ENCODE results near the gene TH. TPM values are rescaled to one million over a fixed set of nuclear protein-coding genes. Genes with fewer than 3 reads are reported as not detected.
"Not testable (repeated sequence)": the region's sequence is repeated elsewhere in the genome, so short reads cannot be mapped to it uniquely, and the experiment has no call there.

The TH gene
- total RNA-seq, 1 donor from 2014 or later = not detected

DNA sequence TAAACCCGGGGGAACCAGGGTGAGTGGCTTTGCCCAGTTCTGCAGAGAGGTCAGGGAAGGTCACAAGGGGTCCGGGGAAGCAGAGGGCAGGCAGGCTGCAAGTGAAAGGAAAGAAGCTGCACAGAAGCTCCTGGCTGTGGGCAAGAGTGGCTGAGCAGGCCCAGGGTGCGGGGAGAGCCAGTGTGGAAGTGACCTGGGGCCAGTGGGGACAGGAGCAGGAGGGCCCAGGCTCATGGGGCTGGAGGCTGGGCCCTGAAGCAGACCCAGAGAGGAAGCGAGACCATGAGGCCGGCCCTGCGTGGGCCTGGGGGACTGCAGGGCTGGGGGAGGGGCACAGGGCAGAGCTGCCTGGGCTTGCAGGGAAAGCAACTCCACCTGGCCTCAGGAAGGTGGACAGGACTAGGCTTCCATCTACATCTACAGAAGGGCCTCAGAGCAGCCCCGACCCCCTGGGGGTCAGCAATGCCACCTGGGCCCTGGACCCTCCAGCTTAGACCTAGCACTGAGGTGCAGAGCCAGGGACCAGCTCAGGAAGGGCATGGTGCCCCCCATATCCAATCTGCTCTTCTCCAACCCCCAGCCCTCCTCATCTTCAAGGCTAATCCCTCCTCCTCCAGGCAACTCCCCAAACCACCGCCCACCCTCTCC, 44.0 kb downstream of the TH start:
- H3K9me3 ChIP-seq (replicated peaks) = no peaks in the 10 kb centered on the region
- no peak for DNase-seq
- peaks cover 36% of the 10 kb centered on the region for H3K27me3 ChIP-seq (ENCODE audit: low read depth)

DNA sequence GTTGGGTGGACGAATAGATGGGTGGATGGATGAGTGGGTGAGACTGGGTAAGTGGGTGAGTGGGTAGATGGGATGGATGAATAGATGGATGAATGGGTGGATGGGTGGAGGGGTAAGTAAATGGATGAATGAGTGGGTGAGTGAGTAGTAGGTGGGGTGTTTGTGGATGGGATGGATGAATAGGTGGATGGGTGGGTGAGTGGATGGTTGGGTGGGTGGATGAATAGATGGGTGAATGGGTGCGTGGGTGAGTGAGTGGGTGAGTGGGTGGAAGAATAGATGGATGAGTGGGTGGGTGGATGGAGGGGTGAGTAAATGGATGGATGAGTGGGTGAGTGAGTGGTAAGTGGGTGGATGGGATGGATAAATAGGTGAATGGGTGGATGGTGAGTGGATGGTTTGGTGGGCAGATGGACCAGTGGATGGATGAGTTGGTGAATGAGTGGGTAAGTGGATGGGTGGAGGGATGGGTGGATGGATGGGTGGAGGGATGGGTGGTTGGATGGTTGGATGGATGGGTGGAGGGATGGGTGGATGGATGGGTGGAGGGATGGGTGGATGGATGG, 45.0 kb downstream of the TH start:
- H3K4me3 ChIP-seq = no peak overlapping the region
- peaks cover 3% of the 10 kb centered on the region for H3K36me3 ChIP-seq
- TF ChIP-seq, protein P1, sequence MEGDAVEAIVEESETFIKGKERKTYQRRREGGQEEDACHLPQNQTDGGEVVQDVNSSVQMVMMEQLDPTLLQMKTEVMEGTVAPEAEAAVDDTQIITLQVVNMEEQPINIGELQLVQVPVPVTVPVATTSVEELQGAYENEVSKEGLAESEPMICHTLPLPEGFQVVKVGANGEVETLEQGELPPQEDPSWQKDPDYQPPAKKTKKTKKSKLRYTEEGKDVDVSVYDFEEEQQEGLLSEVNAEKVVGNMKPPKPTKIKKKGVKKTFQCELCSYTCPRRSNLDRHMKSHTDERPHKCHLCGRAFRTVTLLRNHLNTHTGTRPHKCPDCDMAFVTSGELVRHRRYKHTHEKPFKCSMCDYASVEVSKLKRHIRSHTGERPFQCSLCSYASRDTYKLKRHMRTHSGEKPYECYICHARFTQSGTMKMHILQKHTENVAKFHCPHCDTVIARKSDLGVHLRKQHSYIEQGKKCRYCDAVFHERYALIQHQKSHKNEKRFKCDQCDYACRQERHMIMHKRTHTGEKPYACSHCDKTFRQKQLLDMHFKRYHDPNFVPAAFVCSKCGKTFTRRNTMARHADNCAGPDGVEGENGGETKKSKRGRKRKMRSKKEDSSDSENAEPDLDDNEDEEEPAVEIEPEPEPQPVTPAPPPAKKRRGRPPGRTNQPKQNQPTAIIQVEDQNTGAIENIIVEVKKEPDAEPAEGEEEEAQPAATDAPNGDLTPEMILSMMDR (IDR thresholded peaks at IDR 0.05; ENCODE audit: borderline replicate concordance) = no peak
- H3K27me3 ChIP-seq (ENCODE audit: low read depth) = peaks cover 42% of the 10 kb centered on the region
- no peak for DNase-seq
- H3K4me1 ChIP-seq = no peaks in the 10 kb centered on the region
- intact Hi-C loops (cut with micrococcal nuclease) = no loop called here
- H3K9me3 ChIP-seq (replicated peaks) = no peaks in the 10 kb centered on the region
- H3K27ac ChIP-seq (replicated peaks) = no peak overlapping the region

More for the DNA sequence above, 44.0 kb downstream of the TH start:
- Histone ChIP-seq H3K36me3 (peaks cover 3% of the 10 kb centered on the region), H3K27ac (replicated peaks) (no peak overlapping the region), H3K4me3 (no peak overlapping the region), H3K4me1 (no peaks in the 10 kb centered on the region)
- intact Hi-C loops (cut with micrococcal nuclease) = no loop called here
- TF ChIP-seq, protein P1 (IDR thresholded peaks at IDR 0.05; ENCODE audit: borderline replicate concordance) = no peak

DNA sequence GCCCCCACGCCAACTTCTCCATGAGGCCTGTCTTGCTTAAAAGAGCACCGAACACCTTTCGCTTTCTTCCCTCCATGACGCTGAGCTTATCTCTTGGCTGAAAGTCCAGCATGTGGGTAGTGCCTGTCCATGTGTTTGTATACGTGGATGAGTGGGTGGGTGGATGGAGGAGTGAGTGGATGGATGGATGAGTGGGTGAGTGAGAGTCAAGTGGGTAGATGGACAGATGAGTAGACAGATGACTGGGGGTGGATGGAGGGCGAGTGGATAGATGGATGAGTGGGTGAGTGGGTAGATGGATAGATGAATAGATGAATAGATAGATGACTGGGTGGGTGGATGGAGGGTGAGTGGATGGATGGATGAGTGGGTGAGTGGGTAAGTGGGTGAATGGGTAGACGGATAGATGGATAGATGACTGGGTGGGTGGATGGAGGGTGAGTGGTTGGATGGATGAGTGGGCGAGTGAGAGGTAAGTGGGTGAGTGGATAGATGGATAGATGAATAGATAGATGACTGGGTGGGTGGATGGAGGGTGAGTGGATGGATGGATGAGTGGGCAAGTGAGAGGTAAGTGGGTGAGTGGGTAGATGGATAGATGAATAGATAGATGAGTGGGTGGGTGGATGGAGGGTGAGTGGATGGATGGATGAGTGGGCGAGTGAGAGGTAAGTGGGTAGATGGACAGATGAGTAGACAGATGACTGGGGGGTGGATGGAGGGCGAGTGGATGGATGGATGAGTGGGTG, 46.7 kb downstream of the TH start:
- peaks cover 49% of the 10 kb centered on the region for H3K27me3 ChIP-seq (ENCODE audit: low read depth)
- H3K9me3 ChIP-seq (replicated peaks); H3K27ac ChIP-seq (replicated peaks); H3K4me1 ChIP-seq; intact Hi-C loops (cut with micrococcal nuclease); H3K4me3 ChIP-seq; DNase-seq; H3K36me3 ChIP-seq: not testable (repeated sequence)

DNA sequence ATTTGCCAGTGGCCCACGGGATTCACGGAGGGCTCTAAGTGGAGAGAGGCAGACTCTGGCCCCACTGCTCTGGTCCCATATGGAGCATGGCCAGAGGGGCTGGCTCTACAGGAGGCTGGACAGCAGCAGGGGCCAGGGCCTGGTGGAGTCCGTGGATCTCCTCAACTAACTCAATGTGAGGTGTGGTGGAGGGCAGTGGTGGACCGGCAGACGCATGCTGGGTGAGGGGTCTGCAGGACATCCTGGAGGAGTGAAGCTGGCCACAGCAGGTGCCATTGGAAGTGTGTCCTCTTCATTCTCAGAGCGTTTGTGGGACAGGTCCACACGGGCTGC, 48.0 kb downstream of the TH start:
- TF ChIP-seq, protein P1 (IDR thresholded peaks at IDR 0.05; ENCODE audit: borderline replicate concordance) = no peak
- intact Hi-C loops (cut with micrococcal nuclease) = no loop called here
- Histone ChIP-seq H3K9me3 (replicated peaks) (no peaks in the 10 kb centered on the region), H3K4me1 (no peaks in the 10 kb centered on the region), H3K36me3 (no peaks in the 10 kb centered on the region), H3K4me3 (no peak overlapping the region), H3K27ac (replicated peaks) (no peak overlapping the region), H3K27me3 (ENCODE audit: low read depth) (peaks cover 48% of the 10 kb centered on the region)
- DNase-seq = no peak

DNA sequence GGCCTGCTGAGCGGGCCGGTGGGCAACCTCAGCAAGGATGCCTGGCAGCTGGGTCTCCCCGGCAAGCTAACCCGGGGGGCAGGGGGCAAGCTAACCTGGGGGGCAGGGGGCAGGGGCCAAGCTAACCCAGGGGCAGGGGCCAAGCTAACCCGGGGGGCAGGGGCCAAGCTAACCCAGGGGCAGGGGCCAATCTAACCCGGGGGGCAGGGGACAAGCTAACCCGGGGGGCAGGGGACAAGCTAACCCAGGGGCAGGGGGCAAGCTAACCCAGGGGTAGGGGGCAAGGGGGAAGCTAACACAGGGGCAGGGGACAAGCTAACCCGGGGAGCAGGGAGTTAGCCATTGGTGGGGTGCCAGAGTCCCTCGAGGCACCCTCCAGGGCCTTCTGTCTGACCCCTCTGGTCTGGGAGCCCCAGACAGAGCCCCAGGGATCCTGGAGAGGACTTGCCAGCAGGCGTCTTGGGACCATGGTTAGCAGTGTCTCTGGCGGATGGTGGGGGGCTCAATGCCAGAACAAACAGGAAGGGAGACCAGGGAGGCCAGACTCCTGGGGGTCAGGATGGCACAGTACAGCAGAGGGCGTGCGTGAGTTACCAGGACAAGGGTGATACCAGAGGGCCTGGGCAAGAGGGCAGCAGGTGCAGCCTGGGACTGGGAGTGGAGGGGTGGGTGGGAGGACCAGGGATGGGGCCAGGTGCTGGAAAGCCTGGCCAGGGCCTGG, 48.5 kb downstream of the TH start:
- Histone ChIP-seq H3K4me3 (no peak overlapping the region), H3K36me3 (no peaks in the 10 kb centered on the region), H3K27me3 (ENCODE audit: low read depth) (peaks cover 48% of the 10 kb centered on the region), H3K27ac (replicated peaks) (no peak overlapping the region), H3K4me1 (no peaks in the 10 kb centered on the region), H3K9me3 (replicated peaks) (no peaks in the 10 kb centered on the region)
- DNase-seq = no peak
- TF ChIP-seq, protein P1 (IDR thresholded peaks at IDR 0.05; ENCODE audit: borderline replicate concordance) = no peak
- intact Hi-C loops (cut with micrococcal nuclease) = no loop called here
